HG03575 (cell line): ENCODE results near the gene KRTAP10-4.
"Not testable (repeated sequence)": the region's sequence is repeated elsewhere in the genome, so short reads cannot be mapped to it uniquely, and the experiment has no call there.

ENCODE experiments used
- ATAC-seq: cut with Tn5 transposase; IDR thresholded peaks from one replicate; pipeline ENCODE4 v1.9.1; 2021; ENCODE audit not compliant: unreplicated experiment, insufficient number of reproducible peaks, low FRiP score; ENCODE audit errors: extremely low read depth

Gene KRTAP10-4

DNA sequence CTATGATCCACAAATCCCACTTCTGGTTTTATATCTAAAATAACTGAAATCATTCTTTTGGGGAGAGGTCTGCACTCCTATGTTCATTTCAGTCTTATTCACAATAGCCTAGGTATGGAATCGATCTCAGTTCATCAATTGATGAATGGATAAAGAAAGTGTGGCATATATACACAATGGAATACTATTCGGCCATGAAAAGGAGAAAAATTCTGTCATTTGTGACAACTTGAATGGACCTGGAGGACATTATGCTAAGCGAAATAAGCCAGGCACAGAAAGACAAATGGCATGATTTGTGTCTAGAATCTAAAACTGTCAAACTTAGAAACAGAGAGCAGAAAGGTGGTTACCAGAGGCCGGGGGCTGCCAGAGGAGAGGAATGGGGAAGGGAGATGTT is 33.0 kb downstream of the KRTAP10-4 start:
- ATAC-seq, result no peak

DNA sequence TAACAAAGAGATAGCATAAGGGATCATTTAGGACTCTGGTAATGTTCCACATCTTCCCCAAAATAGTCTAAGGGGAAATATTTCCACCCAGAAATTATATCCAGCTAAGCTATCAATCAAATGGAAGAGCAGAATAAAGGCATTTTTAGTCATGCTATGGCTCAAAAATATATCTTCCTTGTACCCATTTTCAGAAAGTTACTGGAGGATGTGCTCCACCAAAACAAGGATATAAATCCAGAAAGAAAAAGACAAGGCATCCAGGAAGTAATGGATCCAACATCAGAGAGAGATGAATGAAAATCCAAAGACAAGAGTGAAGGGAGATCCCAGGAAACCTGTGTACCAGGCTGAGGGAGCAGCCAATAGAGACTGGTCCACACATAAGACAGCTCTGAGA is 35.7 kb downstream of the KRTAP10-4 start:
- no peak for ATAC-seq

DNA sequence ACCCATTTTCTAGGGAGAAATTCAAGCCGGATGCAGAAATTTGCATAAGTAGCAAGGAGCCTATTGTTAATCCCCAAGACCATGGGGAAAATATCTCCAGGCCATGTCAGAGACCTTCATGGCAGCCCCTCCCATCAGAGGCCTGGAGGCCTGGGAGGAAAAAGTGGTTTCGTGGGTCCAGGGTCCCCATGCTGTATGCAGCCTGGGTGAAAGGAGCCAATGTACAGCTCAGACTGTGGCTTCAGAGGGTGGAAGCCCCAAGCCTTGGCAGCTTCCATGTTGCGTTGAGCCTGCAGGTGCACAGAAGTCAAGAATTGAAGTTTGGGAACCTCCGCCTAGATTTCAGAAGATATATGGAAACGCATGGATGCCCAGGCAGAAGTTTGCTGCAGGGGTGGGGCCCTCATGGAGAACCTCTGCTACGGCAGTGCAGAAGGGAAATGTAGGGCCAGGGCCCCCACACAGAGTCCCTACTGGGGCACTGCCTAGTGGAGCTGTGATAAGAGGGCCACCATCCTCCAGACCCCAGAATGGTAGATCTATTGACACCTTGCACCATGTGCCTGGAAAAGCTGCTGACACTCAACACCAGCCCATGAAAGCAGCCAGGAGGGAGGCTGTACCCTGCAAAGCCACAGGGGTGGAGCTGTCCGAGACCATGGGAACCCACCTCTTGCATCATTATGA is 36.8 kb downstream of the KRTAP10-4 start:
- ATAC-seq, result not testable (repeated sequence)

DNA sequence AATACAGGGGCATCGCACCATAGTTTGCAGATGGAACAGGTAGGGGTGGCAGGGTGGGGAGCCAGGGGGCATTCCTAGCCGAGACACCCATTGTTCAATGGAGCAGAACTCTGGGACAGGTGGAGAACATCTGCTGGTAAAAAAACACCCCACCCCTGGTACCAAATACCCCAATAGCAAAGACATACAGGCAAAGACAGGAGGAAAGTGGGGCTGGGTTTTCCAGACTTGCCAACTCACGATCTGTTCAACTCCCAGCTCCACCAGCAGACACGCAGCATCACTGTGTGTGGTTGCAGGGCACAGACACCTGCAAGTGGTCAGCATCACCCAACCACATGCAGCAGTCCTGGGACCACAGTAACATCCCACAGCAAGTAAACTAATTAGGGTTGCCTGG is 38.0 kb downstream of the KRTAP10-4 start:
- ATAC-seq, result no peak

DNA sequence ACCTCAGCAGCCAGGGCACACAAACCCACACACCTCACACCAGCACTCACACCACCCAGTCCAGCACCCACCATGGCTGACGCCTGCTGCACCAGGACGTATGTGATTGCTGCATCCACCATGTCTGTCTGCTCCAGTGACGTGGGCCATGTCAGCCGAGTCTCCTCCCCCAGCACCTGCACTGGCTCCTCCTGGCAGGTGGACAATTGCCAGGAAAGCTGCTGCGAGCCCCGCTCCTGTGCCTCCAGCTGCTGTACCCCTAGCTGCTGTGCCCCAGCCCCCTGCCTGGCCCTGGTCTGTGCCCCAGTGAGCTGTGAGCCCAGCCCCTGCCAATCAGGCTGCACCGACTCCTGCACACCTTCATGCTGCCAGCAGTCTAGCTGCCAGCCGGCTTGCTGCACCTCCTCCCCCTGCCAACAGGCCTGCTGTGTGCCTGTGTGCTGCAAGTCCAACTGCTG is 38.5 kb downstream of the KRTAP10-4 start, which contains the start of gene KRTAP10-8:
Gene KRTAP10-8, plus strand, starts transcription at position 51 of the 458 bp plus-strand sequence. Its CDS starts 22 bp downstream, at position 73.
- ATAC-seq, result no peak

DNA sequence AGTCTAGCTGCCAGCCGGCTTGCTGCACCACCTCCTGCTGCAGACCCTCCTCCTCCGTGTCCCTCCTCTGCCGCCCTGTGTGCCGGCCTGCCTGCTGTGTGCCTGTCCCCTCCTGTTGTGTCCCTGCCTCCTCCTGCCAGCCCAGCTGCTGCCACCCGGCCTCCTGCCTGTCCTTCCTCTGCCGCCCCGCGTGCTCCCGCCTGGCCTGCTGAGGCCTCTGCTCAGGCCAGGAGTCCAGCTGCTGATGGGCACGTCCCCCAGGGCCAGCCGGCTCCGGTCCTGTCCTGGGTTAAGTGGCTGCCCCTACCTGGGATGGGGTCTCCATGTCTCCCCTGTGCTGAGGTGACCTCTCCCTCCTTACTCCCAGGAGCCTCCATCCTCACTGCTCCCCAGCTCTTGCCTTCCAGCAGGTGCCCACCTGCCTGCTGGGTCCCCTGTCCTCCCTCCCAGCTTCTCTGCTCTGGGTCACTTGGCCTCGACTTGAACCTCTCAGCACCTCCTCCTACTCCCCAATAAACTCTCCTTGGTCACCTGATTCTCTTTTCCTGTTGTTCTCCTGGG is 39.2 kb downstream of the KRTAP10-4 start:
- no peak for ATAC-seq

DNA sequence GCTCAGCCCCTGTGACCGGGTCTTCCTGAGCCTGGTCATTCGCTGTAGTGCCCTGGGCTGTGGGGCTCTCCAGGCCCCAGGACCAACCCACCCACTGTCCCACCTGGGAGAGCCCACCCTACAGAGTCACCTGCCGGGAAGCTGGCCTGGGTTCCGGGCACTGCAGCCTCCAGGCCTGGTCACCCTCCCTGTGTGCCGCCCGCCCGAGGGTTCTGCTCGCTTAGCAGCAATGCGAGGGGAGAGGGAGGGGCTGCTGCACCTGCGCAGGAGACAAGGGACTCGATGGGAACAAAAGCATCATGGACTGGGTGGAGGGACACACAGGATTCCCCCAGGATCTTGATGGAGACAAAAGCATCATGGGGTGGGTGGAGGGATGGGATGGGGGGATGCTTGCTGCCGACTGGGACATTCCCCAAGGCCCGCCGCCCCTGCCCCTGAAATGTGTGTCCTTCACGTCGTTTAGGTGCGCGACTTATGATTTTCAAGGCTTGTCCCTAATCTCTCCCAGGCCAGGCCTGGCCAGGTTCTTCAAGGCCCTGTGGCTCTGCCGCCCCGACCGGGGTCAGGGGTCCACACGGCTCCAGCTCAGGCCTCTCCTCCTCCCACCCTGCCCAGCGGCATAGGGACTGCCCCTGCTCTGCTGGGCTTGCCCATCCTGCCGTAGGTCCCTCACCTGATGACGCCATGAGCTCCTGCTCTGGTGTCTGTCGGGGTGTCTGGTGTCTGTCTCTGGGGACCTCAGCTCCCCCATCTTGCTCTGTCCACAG is 40.0 kb downstream of the KRTAP10-4 start:
- no peak for ATAC-seq

DNA sequence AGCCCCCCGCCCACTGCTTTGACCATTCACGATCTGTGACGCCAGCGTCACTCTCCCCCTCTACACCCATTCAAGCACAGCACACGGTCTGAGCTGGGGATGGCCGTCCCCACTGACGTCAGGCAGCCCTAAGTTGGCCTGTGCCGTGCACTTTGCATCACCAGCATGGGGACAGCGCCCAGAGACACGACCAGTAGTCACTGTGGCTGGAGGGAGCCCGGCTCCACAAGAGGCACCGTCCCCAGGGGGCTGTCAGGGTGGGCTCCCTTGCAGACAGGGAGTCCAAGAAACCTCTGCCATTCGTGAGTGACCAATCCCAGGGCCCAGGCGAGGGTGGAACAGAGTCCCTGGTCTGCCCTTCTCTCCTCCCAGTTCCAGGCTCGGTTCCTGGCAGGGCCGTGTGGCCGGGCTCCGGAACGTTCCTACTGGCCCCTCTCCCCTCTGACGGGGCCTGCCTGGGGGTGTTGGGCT is 40.7 kb downstream of the KRTAP10-4 start:
- ATAC-seq, result no peak

DNA sequence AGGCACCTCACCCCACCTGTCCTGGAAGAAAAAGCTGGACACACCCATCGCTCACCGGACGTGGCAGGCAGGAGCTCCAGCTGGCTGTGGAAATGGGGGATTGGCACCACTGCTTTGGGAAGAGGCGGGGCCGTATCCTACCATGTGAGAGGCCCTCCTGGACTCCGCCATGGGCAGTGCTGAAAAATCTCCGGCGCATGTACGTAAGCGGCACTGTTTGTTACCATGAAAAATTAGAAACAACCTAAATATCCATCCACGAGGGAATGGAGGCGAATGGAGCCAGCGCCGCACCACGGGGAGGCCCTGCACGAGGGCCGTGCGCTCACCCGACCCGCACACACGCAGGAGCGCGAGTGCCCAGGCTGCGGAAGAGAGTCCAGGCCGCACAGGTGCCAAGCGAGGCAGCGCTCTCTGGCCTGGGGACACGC is 41.4 kb downstream of the KRTAP10-4 start:
- no peak for ATAC-seq

DNA sequence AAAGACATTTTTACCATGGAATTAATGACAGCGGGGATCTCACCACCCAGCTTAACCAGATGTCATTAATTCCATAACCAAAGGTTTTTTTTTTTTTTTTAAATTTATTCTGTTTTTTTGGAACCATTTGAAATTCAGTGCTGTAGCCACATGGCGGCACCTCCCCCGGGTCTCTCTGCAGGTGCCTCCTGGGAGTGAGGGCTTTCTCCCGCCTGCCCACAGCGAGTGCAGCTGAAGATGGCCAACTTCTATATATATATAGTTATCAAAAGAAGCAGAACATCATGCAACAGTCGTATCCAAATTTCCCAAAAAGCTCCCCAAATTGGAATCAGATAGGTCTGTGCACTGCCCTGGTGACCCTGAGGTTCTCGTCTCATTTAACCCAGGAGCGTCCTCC is 41.9 kb downstream of the KRTAP10-4 start:
- ATAC-seq, result no peak

DNA sequence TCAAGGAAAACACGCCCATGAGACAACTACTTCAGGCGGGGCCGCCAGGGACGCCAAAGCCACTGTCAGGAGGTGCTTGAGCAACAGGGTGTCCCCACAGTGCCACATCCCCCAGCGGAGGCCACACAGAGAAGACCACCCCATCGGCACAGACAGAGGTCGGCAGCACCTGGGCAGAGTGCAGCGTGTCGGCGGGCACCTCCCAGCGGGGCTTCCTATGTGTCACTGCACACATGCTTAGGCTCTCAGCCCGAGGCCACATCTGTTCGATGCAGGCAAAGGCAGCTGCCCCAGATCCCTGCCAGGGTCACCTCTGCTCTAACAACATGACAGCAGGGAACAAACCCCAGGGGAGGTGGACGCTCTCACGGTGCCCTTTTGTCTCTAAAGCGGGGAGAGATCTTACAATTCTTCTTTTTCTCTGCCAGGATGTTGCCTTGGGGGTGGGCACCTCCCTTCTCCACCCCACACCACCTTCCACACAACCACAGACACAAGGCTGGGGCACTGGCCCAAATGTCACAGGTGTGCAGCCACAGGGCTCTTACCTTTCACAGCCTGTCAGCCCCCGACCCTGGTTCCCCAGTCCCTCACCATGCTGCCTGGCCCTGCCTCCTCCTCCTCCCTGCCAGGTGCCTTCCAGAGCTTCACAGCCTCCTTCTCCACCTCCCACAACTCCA is 42.5 kb downstream of the KRTAP10-4 start:
- no peak for ATAC-seq

DNA sequence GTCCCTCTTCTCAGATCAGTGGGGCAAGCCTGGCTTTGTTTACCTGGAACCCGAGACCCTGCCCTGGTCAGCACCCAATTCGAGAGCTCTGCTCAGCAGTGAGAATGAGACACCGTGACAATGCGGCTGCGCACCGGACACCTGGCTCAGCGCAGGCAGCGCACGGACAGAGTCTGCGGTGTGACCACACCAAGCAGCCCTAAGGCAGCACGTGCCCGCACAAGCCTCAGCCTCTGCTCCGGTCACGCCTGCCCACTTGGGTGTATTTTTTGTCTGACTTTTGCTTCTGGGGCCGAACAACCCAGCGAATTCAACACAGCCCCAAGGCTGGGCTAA is 43.0 kb downstream of the KRTAP10-4 start:
- no peak for ATAC-seq

DNA sequence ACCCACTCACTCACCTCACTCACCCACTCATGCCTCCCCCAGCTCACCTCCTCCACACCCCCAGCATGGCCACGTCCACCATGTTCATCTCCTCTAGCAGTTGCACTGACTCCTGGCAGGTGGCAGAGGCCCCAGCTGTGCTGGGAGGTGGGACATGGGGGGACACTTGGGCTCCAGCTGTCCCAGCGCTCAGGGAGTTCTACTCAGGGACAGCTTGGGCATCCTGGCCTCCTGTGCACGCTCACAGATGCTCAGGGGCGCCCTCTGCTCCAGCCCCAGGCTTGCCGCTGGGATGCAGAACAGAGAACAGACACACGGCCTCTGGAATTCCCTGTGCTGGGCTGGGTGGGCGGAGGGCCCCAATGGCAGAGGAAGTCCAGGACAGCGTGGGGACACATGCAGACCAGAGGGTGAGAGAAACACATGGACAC is 43.6 kb downstream of the KRTAP10-4 start:
- ATAC-seq, result no peak

DNA sequence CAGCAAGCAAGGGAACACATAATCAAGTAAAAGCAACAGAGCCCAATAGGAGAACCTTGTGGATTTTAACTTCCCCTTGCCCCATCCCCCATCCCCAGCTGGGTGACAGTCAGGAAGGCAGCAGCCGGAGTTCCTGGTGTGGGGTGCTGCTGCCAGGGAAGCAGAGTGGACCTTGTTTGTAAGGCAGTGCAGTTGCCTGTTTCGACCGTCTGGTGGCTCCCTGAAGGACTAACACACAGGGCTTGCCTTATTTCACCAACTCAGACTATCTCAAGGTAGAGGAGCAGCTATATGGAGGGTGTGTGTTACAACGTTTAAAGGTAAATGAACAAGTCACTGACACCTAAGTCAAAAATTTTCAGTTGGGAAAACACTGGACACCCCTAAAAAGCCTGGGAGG is 45.0 kb downstream of the KRTAP10-4 start:
- ATAC-seq, result no peak

DNA sequence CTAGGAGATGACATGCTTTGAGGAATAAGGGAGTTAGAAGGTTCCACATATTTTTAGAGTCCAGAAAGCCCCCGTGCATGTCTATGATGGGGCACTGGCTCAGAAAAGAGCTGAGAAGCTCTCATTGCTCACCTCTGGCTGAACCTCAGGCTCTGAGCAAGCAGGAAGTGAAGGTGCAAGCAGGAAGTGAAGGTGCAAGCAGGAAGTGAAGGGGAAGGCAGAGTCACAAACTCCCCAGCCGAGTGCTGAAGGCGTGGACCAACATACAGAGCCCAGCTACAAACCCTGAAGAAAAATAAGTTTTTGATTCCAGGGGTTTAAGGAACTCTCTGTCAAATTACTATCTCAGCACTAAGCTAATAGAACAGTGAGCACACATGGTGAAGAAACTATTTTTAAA is 45.4 kb downstream of the KRTAP10-4 start:
- no peak for ATAC-seq

DNA sequence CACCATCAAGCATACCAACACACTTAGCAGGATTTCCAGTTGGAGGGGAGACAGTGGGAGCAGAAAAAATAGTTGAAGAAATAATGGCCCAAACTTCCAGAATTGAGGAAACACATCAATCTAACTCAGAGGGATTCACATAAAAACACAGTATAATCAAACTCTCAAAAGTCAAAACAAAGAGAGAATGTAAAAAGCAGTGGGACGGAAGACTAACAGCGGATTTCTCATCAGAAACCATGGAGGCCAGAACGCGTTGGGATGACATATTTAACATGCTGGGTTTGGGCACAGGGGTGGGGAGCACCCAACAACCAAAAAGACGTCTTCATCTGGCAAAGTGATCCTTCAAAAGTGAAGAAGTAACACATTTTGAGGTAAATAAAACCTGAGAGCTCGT is 46.4 kb downstream of the KRTAP10-4 start:
- no peak for ATAC-seq

DNA sequence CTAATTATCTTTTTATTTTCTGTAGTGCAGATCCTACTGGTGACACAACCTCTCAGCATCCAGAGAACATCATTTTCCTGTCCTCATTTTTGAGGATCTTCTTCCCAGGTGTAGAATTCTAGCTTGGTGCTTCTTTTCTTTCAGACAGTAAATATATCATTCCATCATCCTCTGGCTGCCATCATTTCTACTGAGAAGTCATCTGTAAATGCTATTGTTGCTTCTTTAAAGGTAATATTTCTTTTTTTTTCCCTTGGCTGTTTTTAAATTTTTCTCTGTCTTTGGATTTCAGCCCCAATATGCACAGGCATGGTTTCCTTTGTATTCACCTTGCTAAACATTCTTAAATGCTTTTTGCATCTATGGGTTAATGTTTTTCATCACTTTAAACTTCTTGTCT is 50.0 kb downstream of the KRTAP10-4 start:
- no peak for ATAC-seq
